ENCODE measurements around the gene OSBPL8. TPM values are rescaled to one million over a fixed set of nuclear protein-coding genes. Genes with fewer than 3 reads are reported as not detected.

The OSBPL8 gene
- total and polyA plus RNA-seq, 2 of the 8 experiments (the other 6 are each of a cell fraction or from before 2014, with no cell fraction given): 10.9 to 81.1 TPM

DNA sequence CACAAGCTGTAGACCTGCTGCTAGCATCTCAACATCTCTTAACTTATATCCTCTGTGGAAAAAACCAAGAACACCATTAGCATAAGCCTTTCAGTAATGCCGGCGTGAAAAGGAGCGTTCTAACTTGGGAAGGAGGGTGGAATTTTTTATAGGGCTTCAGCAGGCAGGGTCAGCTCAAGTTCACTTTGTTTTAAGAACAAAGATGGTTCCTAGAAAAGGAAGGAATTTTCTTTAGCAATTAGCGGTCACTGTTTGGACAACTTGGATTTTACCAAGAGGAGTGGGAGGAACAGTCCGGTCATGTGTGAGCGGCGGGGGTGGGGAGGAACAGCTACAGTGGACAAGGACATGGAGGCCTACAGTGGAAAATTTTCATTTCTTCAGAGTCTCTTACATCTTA lies 247.3 kb downstream of the OSBPL8 start:
- H3K23me2 ChIP-seq (ENCODE audit: low read depth, low read length): no peaks in the 10 kb centered on the region; the same call in 1 of the 2 replicates
- H2BK5ac ChIP-seq (ENCODE audit: low read depth, low read length): no peak overlapping the region
- no peak overlapping the region for H3K23ac ChIP-seq (ENCODE audit: insufficient read length)
- no peak overlapping the region for H4K8ac ChIP-seq (ENCODE audit: extremely low read depth, insufficient read depth, low read length)
- H3K18ac ChIP-seq (ENCODE audit: extremely low read depth, low read length): no peak overlapping the region; the same call in 1 of the 2 replicates
- no peak overlapping the region for H3K14ac ChIP-seq (ENCODE audit: insufficient read length)
- no peak for FAIRE-seq
- no peak overlapping the region for H3K4me3 ChIP-seq (ENCODE audit: extremely low read depth in 1 of 4, insufficient read depth in 2 of 4, low read depth in 3 of 4, low read length in 4 of 4)
- ChIA-PET CTCF (ENCODE audit: partially characterized antibody) (interaction anchor here (0.8 to 1.4 kb wide), 2 partner anchors 9 to 154 kb away, joined by 3 to 5 read pairs; no protein-coding TSS in a partner anchor), POLR2A (ENCODE audit: partially characterized antibody) (no interaction called here)
- H3K56ac ChIP-seq (replicated peaks; ENCODE audit: insufficient read length, low read depth, low read length): no peak overlapping the region
- no peaks in the 10 kb centered on the region; a peak in 1 of 7 replicates for H3K27me3 ChIP-seq (replicated peaks in 1 of 4; ENCODE audit: control insufficient read depth in 3 of 4, extremely low read depth in 1 of 4, insufficient read depth in 3 of 4, low read length in 3 of 4)
- H3K4me1 ChIP-seq (replicated peaks in 1 of 4; ENCODE audit: control insufficient read depth in 3 of 4, insufficient read depth in 4 of 4, low read length in 3 of 4): peaks cover 0 to 2% (median 0%) of the 10 kb centered on the region in 4 experiments; a peak in 1 of 7 replicates
- 75% methylated on average over 7 of the region's 7 CpGs; no CpG with 5 or more reads in 1 of the 2 experiments for WGBS, 2 experiments (ENCODE audit: extremely low coverage in 1 of 2, insufficient coverage in 1 of 2, insufficient read length in 1 of 2, insufficient replicate concordance in 2 of 2, low coverage in 1 of 2, low lambda C conversion rate in 2 of 2, missing lambda C conversion rate in 1 of 2)
- H2BK20ac ChIP-seq (ENCODE audit: low read length): no peak overlapping the region; the same call in 1 of the 2 replicates
- H4K20me1 ChIP-seq (replicated peaks in 1 of 2; ENCODE audit: control insufficient read depth in 1 of 2, insufficient read depth in 2 of 2, low read length in 2 of 2): no peaks in the 10 kb centered on the region
- H3K9ac ChIP-seq (replicated peaks in 1 of 4; ENCODE audit: extremely low read depth in 1 of 4, low read depth in 3 of 4, low read length in 3 of 4): no peak overlapping the region
- no peak for DNase-seq (ENCODE audit: low read depth in 1 of 2, low spot score in 2 of 2)
- H2AK5ac ChIP-seq (ENCODE audit: low read depth, low read length): no peak overlapping the region
- no peak overlapping the region for H3K27ac ChIP-seq (ENCODE audit: low read depth, low read length)
- TF ChIP-seq SP4 (IDR thresholded peaks at IDR 0.05; ENCODE audit: low read length) (no peak), BACH1 (IDR thresholded peaks at IDR 0.05; ENCODE audit: low read length) (no peak), CHD2 (IDR thresholded peaks at IDR 0.05; ENCODE audit: low read length) (no peak)
- H2BK15ac ChIP-seq (ENCODE audit: low read length): no peak overlapping the region
- H3K79me1 ChIP-seq (ENCODE audit: low read depth, low read length): no peaks in the 10 kb centered on the region
- H3K79me2 ChIP-seq (ENCODE audit: control insufficient read depth in 1 of 2, insufficient read depth in 2 of 2, low read length in 2 of 2): no peaks in the 10 kb centered on the region
- H3K9me3 ChIP-seq (ENCODE audit: insufficient read depth in 2 of 2, low read depth in 1 of 2, low read length in 1 of 2): no peaks in the 10 kb centered on the region
- H4K91ac ChIP-seq (replicated peaks; ENCODE audit: insufficient read length, low read length): no peak overlapping the region
- peak overlapping the region; percentile 56; the same call in 1 of the 2 replicates for H2AFZ ChIP-seq (ENCODE audit: low read length)
- no peaks in the 10 kb centered on the region for H3K36me3 ChIP-seq (ENCODE audit: control insufficient read depth in 2 of 4, insufficient read depth in 4 of 4, low read length in 3 of 4)
- H2BK120ac ChIP-seq (replicated peaks; ENCODE audit: low read depth, low read length): no peak overlapping the region
- no peak overlapping the region for H3K4ac ChIP-seq (replicated peaks; ENCODE audit: insufficient read length, low read depth, low read length)
- no peak overlapping the region for H2BK12ac ChIP-seq (ENCODE audit: low read depth, low read length)
- H3K4me2 ChIP-seq (ENCODE audit: insufficient read depth in 1 of 2, low read depth in 2 of 2, low read length in 2 of 2): peak overlapping the region in 1 of 2 experiments; percentile 9; a peak in 2 of 4 replicates
- H4K5ac ChIP-seq (ENCODE audit: insufficient read length, low read depth, low read length): no peak overlapping the region

Data from H1 (cell line).